GM18502 (cell line): ENCODE data around the gene SUCLG2.

ENCODE experiments used
- ATAC-seq: cut with Tn5 transposase; IDR thresholded peaks from one replicate; pipeline ENCODE4 v1.9.1; 2021; ENCODE audit warnings: mild to moderate bottlenecking; ENCODE audit not compliant: unreplicated experiment, poor library complexity

The SUCLG2 gene

GRCh38 chr3:67414740-67415139 is 239.7 kb downstream of the SUCLG2 start:
- ATAC-seq: no peak

GRCh38 chr3:67405193-67405592 is 249.2 kb downstream of the SUCLG2 start:
- no peak for ATAC-seq

GRCh38 chr3:67402873-67403272 is 251.5 kb downstream of the SUCLG2 start:
- no peak for ATAC-seq

GRCh38 chr3:67401921-67402320 is 252.5 kb downstream of the SUCLG2 start:
- no peak for ATAC-seq

- ATAC-seq: no peak
These were observed 253.9 kb downstream of the SUCLG2 start for GRCh38 chr3:67400476-67400875.

- ATAC-seq: peak; percentile 90
These were observed 265.2 kb downstream of the SUCLG2 start for GRCh38 chr3:67389176-67389575.

GRCh38 chr3:67388738-67389137 is 265.7 kb downstream of the SUCLG2 start:
- ATAC-seq: no peak

GRCh38 chr3:67386451-67386850 is 268.0 kb downstream of the SUCLG2 start:
- ATAC-seq: no peak

GRCh38 chr3:67384760-67385397 is 269.5 kb downstream of the SUCLG2 start:
- ATAC-seq: no peak

- no peak for ATAC-seq
These were observed 270.4 kb downstream of the SUCLG2 start for GRCh38 chr3:67384016-67384415.

GRCh38 chr3:67383379-67383778 is 271.0 kb downstream of the SUCLG2 start:
- ATAC-seq: no peak

- no peak for ATAC-seq
These were observed 271.9 kb downstream of the SUCLG2 start for GRCh38 chr3:67382536-67382935.

- ATAC-seq: no peak
These were observed 272.6 kb downstream of the SUCLG2 start for GRCh38 chr3:67381667-67382272.

GRCh38 chr3:67380118-67380517 is 274.3 kb downstream of the SUCLG2 start:
- no peak for ATAC-seq

- ATAC-seq: no peak
These were observed 277.1 kb downstream of the SUCLG2 start for GRCh38 chr3:67377299-67377698.

- ATAC-seq: no peak
These were observed 278.0 kb downstream of the SUCLG2 start for GRCh38 chr3:67376416-67376815.

GRCh38 chr3:67375976-67376375 is 278.4 kb downstream of the SUCLG2 start:
- ATAC-seq: no peak

GRCh38 chr3:67362686-67363085 is 291.7 kb downstream of the SUCLG2 start:
- peak; percentile 59 for ATAC-seq

- ATAC-seq: no peak
These were observed 292.6 kb downstream of the SUCLG2 start for GRCh38 chr3:67361770-67362169.

- ATAC-seq: no peak
These were observed 293.1 kb downstream of the SUCLG2 start for GRCh38 chr3:67361323-67361722.

GRCh38 chr3:67357610-67358458 is 296.6 kb downstream of the SUCLG2 start:
- ATAC-seq: peak; percentile 72
